AG04450 (cell line): Measurements from ENCODE around the gene CHCT1. TPM values are rescaled to one million over a fixed set of nuclear protein-coding genes. Genes with fewer than 3 reads are reported as not detected.
"Not testable (repeated sequence)": the region's sequence is repeated elsewhere in the genome, so short reads cannot be mapped to it uniquely, and the experiment has no call there.

Experiments used
- CTCF ChIA-PET: fragments of 300-600, 350-600 bp; formaldehyde crosslinking; extraction: SDS; loops from one replicate; lab custom pipeline; 2022; ENCODE audit warnings: antibody characterized with exemption, inconsistent platforms; lab: Charles Lee
- POLR2A ChIA-PET: fragments of 350-600 bp; formaldehyde crosslinking; extraction: SDS; loops from one replicate; lab custom pipeline; 2021; ENCODE audit warnings: antibody characterized with exemption, inconsistent platforms; lab: Yijun Ruan, JAX
- DNase-seq: peaks from one replicate; pipeline ENCODE4 v3.0.0-alpha.2; 2011; ENCODE audit warnings: low read depth, low spot score
- H3K27ac ChIP-seq: one replicate; pipeline ENCODE4 v1.5.1; 2012; ENCODE audit warnings: low read depth, low read length, control low read depth
- H3K27me3 ChIP-seq: one replicate; pipeline ENCODE4 v1.6.0; 2012; ENCODE audit warnings: low read length; ENCODE audit not compliant: control insufficient read depth, insufficient read depth
- H3K4me3 ChIP-seq: 2 replicates; pipeline ENCODE4 v1.5.1; 2011; ENCODE audit warnings: mild to moderate bottlenecking, low read depth, low read length, control low read depth
- H3K9me3 ChIP-seq: 2 replicates; pipeline ENCODE4 v1.5.1; 2012; ENCODE audit warnings: low read length; ENCODE audit not compliant: control insufficient read depth, insufficient read depth
- polyA plus RNA-seq: library from polyadenylated mRNA; depleted of rRNA; stranded (reverse); fragments of >200 nt; gene quantifications from 2 replicates; pipeline ENCODE4 v1.2.3, GENCODE V29; 2011
- TF ChIP-seq, protein P1 (sequence below): IDR thresholded peaks from 2 replicates; pipeline ENCODE4 v1.5.1; 2011; ENCODE audit warnings: low read depth, low read length, control low read depth, inconsistent platforms

Gene CHCT1
- polyA plus RNA-seq, 1 experiment: not detected

- no peak overlapping the region for H3K4me3 ChIP-seq
- DNase-seq: no peak
- ChIA-PET POLR2A (no interaction called here), CTCF (interaction anchor here (1.0 kb wide), 1 partner anchor 40 kb away, joined by 9 read pairs; no protein-coding TSS in a partner anchor)
- peaks cover 3% of the 10 kb centered on the region for H3K27me3 ChIP-seq
- H3K27ac ChIP-seq: no peak overlapping the region
- TF ChIP-seq, protein P1, sequence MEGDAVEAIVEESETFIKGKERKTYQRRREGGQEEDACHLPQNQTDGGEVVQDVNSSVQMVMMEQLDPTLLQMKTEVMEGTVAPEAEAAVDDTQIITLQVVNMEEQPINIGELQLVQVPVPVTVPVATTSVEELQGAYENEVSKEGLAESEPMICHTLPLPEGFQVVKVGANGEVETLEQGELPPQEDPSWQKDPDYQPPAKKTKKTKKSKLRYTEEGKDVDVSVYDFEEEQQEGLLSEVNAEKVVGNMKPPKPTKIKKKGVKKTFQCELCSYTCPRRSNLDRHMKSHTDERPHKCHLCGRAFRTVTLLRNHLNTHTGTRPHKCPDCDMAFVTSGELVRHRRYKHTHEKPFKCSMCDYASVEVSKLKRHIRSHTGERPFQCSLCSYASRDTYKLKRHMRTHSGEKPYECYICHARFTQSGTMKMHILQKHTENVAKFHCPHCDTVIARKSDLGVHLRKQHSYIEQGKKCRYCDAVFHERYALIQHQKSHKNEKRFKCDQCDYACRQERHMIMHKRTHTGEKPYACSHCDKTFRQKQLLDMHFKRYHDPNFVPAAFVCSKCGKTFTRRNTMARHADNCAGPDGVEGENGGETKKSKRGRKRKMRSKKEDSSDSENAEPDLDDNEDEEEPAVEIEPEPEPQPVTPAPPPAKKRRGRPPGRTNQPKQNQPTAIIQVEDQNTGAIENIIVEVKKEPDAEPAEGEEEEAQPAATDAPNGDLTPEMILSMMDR: no peak
- H3K9me3 ChIP-seq: no peaks in the 10 kb centered on the region; the same call in none of the 2 replicates
Measured at GRCh38 chr17:60412701-60413100, 9.6 kb upstream of the CHCT1 start.

DNA sequence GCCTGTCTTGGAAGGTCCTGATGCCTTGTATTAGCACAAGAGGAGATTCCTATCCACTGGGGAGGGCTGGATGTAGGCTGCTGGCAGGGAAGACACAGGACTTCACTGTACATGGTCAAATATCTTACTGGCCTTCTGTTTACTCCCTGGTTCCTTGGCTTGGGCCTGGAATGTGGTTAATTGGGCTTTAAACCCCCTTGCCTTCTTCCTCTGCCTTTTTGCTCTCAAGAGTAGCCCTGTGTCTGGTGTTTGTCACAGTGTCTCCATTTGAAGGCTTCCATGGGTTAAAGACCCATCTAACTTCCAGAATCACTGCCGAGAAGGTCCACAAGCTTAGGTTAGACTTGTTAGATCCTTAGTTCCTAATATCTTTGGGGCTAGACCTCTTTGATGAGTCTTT is 7.1 kb upstream of the CHCT1 start:
- Histone ChIP-seq H3K4me3 (no peak overlapping the region), H3K27me3 (peaks cover 3% of the 10 kb centered on the region), H3K9me3 (no peaks in the 10 kb centered on the region; the same call in none of the 2 replicates), H3K27ac (no peak overlapping the region)
- DNase-seq: no peak
- POLR2A ChIA-PET: no interaction called here
- CTCF ChIA-PET: no interaction called here
- TF ChIP-seq, protein P1: no peak

DNA sequence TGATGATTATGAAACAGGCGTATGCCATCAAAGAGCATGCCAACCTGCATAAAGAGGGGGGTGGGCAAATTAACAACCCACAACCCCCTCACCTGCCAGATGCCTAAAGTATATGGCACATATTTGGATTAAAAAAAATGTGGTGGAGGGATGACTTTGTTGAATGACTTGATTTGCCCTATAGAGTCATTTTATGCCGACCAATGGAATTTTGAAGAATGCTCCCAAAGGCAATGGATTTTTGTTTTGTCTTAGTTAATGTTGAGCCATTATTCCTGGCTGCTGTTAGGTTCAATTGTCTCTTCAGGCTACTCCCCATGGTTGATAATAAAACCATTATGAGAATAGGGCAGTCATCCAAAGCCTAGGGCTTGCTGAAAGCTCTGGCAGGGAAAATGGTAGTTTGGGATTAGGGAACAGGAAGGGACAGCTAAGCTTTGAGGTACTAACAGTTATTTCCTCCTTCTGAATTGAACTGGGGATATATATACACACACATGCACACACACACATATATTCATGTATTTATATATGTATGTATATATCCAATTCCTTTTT is 5.8 kb upstream of the CHCT1 start:
- ChIA-PET CTCF (no interaction called here), POLR2A (no interaction called here)
- peaks cover 3% of the 10 kb centered on the region for H3K27me3 ChIP-seq
- TF ChIP-seq, protein P1: no peak
- no peak overlapping the region for H3K27ac ChIP-seq
- DNase-seq: no peak
- H3K4me3 ChIP-seq: no peak overlapping the region
- no peaks in the 10 kb centered on the region for H3K9me3 ChIP-seq

- H3K27ac ChIP-seq, DNase-seq, CTCF ChIA-PET, H3K27me3 ChIP-seq, H3K4me3 ChIP-seq, H3K9me3 ChIP-seq: not testable (repeated sequence)
- POLR2A ChIA-PET: interaction anchor here (0.6 kb wide), 1 partner anchor 190 kb away, joined by 7 read pairs; no protein-coding TSS in a partner anchor
Measured at GRCh38 chr17:60419003-60419402, 3.3 kb upstream of the CHCT1 start.

- CTCF ChIA-PET: not testable (repeated sequence)
Measured at GRCh38 chr17:60419875-60420274, 2.4 kb upstream of the CHCT1 start.

GRCh38 chr17:60421273-60422161 is 772 bp upstream of the CHCT1 start:
- TF ChIP-seq, protein P1: peak; percentile 81
- Histone ChIP-seq H3K27me3 (no peaks in the 10 kb centered on the region), H3K27ac (no peak overlapping the region), H3K9me3 (no peaks in the 10 kb centered on the region; the same call in 1 of the 2 replicates), H3K4me3 (peak overlapping the region; percentile 57)
- CTCF ChIA-PET: interaction anchor here (0.6 to 0.9 kb wide), 8 partner anchors 8 to 259 kb away, joined by 3 to 8 read pairs (median 4); no protein-coding TSS in a partner anchor
- no peak for DNase-seq
- POLR2A ChIA-PET: no interaction called here

More at GRCh38 chr17:60419875-60420274, 2.4 kb upstream of the CHCT1 start:
- H3K27me3 ChIP-seq, H3K4me3 ChIP-seq, POLR2A ChIA-PET, H3K9me3 ChIP-seq, DNase-seq, H3K27ac ChIP-seq: not testable (repeated sequence)
